HG03280 (cell line): Measurements from ENCODE around the gene CPLANE1.

ENCODE experiments used
- ATAC-seq: cut with Tn5 transposase; IDR thresholded peaks from one replicate; pipeline ENCODE4 v1.9.1; 2021; ENCODE audit warnings: mild to moderate bottlenecking, moderate library complexity; ENCODE audit not compliant: unreplicated experiment

CPLANE1 gene

DNA sequence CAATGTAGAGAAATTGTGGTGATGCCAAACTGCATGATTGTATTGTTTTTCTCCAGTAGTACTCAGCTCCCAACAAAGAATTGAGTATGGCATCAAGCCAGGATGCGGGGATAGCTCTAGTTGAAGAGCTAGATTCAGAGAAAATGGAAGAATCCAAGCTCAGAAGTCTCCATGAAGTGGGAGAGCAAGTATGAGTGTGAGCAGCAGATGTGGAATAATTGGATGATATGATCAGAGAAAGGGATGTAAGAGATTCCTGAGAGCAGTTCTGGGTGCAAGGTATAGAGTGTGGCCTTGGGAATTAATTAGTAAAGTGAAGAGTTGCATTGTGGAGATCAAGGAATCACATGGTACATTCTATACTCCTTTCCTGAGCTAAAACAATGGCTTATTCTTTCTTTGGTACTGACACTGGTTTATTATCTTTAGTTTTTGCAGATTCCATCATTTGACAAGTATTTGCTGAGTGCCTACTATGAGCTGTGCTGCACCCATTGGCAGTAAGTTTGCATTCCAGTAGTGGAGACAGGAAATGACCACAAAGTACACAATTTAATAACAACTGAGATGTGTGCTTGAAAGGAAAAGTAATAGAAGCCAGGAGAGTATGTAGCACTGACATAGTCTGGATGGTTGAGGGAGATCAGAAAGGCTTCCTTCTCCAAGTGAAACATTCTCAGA lies 177.1 kb downstream of the CPLANE1 start:
- ATAC-seq = no peak

DNA sequence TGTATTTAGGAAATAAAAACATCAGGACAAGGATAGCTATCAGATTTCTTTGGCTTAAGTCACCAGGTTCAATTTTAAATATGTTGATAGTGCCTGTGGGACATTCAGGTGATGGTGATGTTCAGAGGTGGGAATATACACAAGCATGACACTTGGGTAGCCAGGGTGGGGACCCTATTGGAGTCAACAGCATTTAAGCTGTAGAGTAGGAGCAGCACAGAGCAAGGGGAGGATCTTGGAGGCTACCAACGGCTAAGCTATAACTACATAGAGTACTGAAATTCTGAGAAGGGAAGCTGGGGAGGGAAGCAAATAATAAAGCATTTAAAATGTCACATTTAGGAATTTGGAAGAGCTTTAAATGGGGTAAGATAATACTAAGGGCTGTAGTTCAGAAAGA lies 177.7 kb downstream of the CPLANE1 start:
- no peak for ATAC-seq

DNA sequence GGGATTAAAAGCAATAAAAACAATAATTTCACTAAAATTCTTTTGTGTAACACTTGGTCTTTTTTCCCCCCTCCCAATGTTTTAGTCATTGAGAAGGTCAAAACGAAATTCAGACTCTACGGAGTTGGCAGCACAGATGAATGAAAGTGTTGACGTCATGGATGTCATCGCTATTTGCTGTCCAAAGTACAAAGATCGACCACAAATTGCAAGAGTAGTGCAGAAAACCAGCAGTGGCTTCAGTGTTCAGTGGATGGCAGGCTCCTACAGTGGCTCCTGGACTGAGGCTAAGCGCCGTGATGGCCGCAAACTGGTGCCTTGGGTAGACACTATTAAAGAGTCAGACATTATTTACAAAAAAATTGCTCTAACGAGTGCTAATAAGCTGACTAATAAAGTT lies 184.7 kb downstream of the CPLANE1 start:
- ATAC-seq = no peak

DNA sequence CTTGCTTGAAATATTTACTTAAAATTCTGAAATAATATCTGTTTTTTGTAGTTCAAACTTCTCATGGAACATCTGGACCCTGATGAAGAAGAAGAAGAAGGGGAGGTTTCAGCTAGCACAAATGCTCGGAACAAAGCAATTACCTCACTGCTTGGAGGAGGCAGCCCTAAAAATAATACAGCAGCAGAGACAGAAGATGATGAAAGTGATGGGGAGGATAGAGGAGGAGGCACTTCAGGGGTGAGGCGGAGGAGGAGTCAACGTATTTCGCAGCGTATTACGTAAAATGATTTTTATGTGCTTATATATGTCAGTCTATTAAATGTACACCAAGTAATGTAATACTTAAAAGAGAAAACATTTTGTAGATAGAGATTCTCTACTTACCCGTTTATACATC lies 185.4 kb downstream of the CPLANE1 start:
- ATAC-seq = no peak

DNA sequence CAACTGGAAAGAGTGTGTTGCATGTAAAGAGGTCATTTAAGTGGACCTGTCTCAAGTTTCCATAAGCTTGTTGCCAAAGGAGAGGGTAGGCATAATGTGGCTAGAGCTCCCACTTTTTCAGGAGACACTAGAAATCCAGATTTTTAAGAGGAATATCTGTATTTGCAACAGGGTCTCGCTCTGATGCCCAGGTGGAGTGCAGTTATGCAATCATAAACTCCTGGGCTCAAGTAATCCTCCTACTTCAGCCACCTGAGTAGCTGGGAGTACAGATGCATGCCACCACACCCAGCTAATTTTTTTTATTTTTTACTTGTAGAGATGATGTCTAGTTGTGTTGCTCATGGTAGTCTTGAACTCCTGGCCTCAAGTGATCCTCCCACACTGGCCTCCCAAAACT lies 189.1 kb downstream of the CPLANE1 start:
- no peak for ATAC-seq

DNA sequence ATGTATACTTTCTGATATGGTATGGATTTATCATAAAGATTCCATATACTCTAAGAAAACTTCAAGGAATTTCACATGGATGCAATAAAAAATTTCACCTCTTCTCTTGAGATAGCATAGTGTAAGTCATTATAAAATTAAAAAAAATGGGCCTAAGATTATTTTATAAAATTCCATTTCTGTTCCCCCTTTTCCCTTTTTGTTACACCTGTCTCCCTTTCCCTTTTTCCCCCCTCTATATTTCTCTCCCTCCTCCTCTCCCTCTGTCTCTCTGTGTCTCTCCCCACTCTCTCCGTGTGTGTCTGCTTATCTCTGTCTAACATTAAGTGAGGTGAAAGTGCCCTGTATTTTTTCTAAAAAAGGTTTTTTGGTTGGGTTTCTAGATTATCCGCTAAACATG lies 192.4 kb downstream of the CPLANE1 start:
- no peak for ATAC-seq
